ENCODE results near the gene CABP7. TPM values are rescaled to one million over a fixed set of nuclear protein-coding genes. Genes with fewer than 3 reads are reported as not detected.
"Not testable (repeated sequence)": the region's sequence is repeated elsewhere in the genome, so short reads cannot be mapped to it uniquely, and the experiment has no call there.

Gene CABP7
- total RNA-seq, 1 donor from 2014 or later, result not detected

DNA sequence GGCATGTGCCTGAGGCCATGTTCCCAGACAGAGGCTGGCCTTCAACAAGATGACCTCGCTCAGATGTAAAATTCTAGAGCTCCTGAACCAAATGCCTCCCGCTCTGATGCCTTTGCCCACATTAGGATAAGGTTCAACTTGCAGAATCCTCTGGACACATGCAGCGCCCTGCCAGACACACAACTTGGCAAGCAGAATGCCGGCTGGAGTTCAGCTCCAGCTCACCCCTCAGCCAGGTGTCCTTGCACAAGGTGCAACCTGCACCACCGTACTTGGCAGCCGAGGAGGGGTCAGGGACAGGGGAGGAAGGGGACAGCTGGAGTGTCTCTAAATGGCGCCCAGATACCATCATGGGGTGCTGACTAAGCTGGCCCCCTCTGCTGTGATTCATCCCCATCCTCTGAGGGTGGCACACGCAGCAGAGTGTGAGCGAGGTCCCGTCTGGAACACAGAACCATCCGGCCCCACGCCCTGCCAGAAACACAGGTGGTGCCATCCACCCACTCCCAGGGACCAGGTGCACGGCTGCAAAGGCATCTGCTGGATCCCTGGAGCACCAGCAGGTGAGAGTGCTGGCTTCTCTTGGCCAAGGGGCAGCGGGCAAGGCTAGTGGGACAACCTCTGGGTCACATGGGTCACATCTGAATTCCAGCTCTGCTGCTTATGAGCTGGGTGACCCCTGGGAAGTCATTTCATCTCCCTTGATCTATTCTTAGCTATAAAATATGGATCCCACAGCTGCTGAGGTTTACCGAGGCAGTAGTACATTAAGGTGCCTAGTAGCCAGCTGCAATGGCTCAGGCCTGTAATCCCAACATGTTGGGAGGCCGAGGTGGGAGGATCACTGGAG, 34.2 kb downstream of the CABP7 start:
- Mint-ChIP-seq H3K36me3 (ENCODE audit: unreplicated experiment) (no peaks in the 10 kb centered on the region), H3K27me3 (ENCODE audit: unreplicated experiment) (no peaks in the 10 kb centered on the region), H3K4me3 (ENCODE audit: unreplicated experiment) (no peak overlapping the region), H3K9me3 (ENCODE audit: unreplicated experiment) (no peaks in the 10 kb centered on the region), H3K4me1 (ENCODE audit: unreplicated experiment) (peaks cover 9% of the 10 kb centered on the region), H3K27ac (ENCODE audit: unreplicated experiment) (no peak overlapping the region)
- DNase-seq (ENCODE audit: extremely low spot score, unreplicated experiment), result no peak
- TF ChIP-seq CTCF (IDR thresholded peaks at IDR 0.05), result no peak

- H3K36me3 Mint-ChIP-seq (ENCODE audit: unreplicated experiment); DNase-seq (ENCODE audit: extremely low spot score, unreplicated experiment); H3K27me3 Mint-ChIP-seq (ENCODE audit: unreplicated experiment); H3K9me3 Mint-ChIP-seq (ENCODE audit: unreplicated experiment); H3K4me3 Mint-ChIP-seq (ENCODE audit: unreplicated experiment); H3K27ac Mint-ChIP-seq (ENCODE audit: unreplicated experiment): not testable (repeated sequence)
- H3K4me1 Mint-ChIP-seq (ENCODE audit: unreplicated experiment), result peaks cover 12% of the 10 kb centered on the region
These were observed 35.0 kb downstream of the CABP7 start for GRCh38 chr22:29754658-29755395.

- peaks cover 12% of the 10 kb centered on the region for H3K4me1 Mint-ChIP-seq (ENCODE audit: unreplicated experiment)
- H3K36me3 Mint-ChIP-seq (ENCODE audit: unreplicated experiment), result no peaks in the 10 kb centered on the region
- DNase-seq (ENCODE audit: extremely low spot score, unreplicated experiment), result no peak
- no peak overlapping the region for H3K4me3 Mint-ChIP-seq (ENCODE audit: unreplicated experiment)
- no peak for TF ChIP-seq CTCF (IDR thresholded peaks at IDR 0.05)
- H3K27me3 Mint-ChIP-seq (ENCODE audit: unreplicated experiment), result no peaks in the 10 kb centered on the region
- no peaks in the 10 kb centered on the region for H3K9me3 Mint-ChIP-seq (ENCODE audit: unreplicated experiment)
- H3K27ac Mint-ChIP-seq (ENCODE audit: unreplicated experiment), result no peak overlapping the region
These were observed 36.1 kb downstream of the CABP7 start for GRCh38 chr22:29755889-29756288.

- H3K27me3 Mint-ChIP-seq (ENCODE audit: unreplicated experiment), result no peaks in the 10 kb centered on the region
- H3K27ac Mint-ChIP-seq (ENCODE audit: unreplicated experiment), result no peak overlapping the region
- H3K36me3 Mint-ChIP-seq (ENCODE audit: unreplicated experiment), result no peaks in the 10 kb centered on the region
These were observed 36.5 kb downstream of the CABP7 start for GRCh38 chr22:29756341-29756740.

GRCh38 chr22:29757096-29757495, 37.3 kb downstream of the CABP7 start:
- H3K9me3 Mint-ChIP-seq (ENCODE audit: unreplicated experiment), result no peaks in the 10 kb centered on the region
- H3K4me3 Mint-ChIP-seq (ENCODE audit: unreplicated experiment), result no peak overlapping the region
- H3K27ac Mint-ChIP-seq (ENCODE audit: unreplicated experiment), result no peak overlapping the region
- DNase-seq (ENCODE audit: extremely low spot score, unreplicated experiment), result no peak
- no peaks in the 10 kb centered on the region for H3K36me3 Mint-ChIP-seq (ENCODE audit: unreplicated experiment)
- no peaks in the 10 kb centered on the region for H3K27me3 Mint-ChIP-seq (ENCODE audit: unreplicated experiment)
- TF ChIP-seq CTCF (IDR thresholded peaks at IDR 0.05), result no peak
- peaks cover 12% of the 10 kb centered on the region for H3K4me1 Mint-ChIP-seq (ENCODE audit: unreplicated experiment)

More at GRCh38 chr22:29756341-29756740, 36.5 kb downstream of the CABP7 start:
- H3K4me3 Mint-ChIP-seq (ENCODE audit: unreplicated experiment), result no peak overlapping the region
- no peak for DNase-seq (ENCODE audit: extremely low spot score, unreplicated experiment)
- peaks cover 12% of the 10 kb centered on the region for H3K4me1 Mint-ChIP-seq (ENCODE audit: unreplicated experiment)
- H3K9me3 Mint-ChIP-seq (ENCODE audit: unreplicated experiment), result no peaks in the 10 kb centered on the region
- no peak for TF ChIP-seq CTCF (IDR thresholded peaks at IDR 0.05)
